ENCODE results near the gene MLF1.

The MLF1 gene

GRCh38 chr3:158640646-158641045, 69.7 kb downstream of the MLF1 start:
- H3K9me3 Mint-ChIP-seq = peaks cover 0 to 2% of the 10 kb centered on the region in 2 donors
- H3K4me1 Mint-ChIP-seq = peaks cover 0 to 6% of the 10 kb centered on the region in 2 donors
- no peak overlapping the region for H3K4me3 Mint-ChIP-seq
- H3K27me3 Mint-ChIP-seq = no peaks in the 10 kb centered on the region
- H3K27ac Mint-ChIP-seq = no peak overlapping the region
- DNase-seq (no peak), ATAC-seq (replicated peaks) (no peak)
- peaks cover 0 to 2% of the 10 kb centered on the region in 2 donors for H3K36me3 Mint-ChIP-seq

GRCh38 chr3:158642005-158642404, 71.0 kb downstream of the MLF1 start:
- Mint-ChIP-seq H3K36me3 (peaks cover 2% of the 10 kb centered on the region in 2 donors), H3K27ac (no peak overlapping the region), H3K4me1 (peaks cover 0 to 11% of the 10 kb centered on the region in 2 donors), H3K27me3 (no peaks in the 10 kb centered on the region), H3K4me3 (no peak overlapping the region), H3K9me3 (no peaks in the 10 kb centered on the region)
- DNase-seq (no peak), ATAC-seq (replicated peaks) (no peak)

GRCh38 chr3:158642474-158643210, 71.6 kb downstream of the MLF1 start:
- ATAC-seq (replicated peaks) = no peak
- no peaks in the 10 kb centered on the region for H3K27me3 Mint-ChIP-seq
- H3K9me3 Mint-ChIP-seq = no peaks in the 10 kb centered on the region
- no peak overlapping the region for H3K4me3 Mint-ChIP-seq
- no peak for DNase-seq
- peaks cover 2 to 3% of the 10 kb centered on the region in 2 donors for H3K36me3 Mint-ChIP-seq
- no peak overlapping the region for H3K27ac Mint-ChIP-seq
- peaks cover 0 to 11% of the 10 kb centered on the region in 2 donors for H3K4me1 Mint-ChIP-seq

GRCh38 chr3:158644345-158644908, 73.4 kb downstream of the MLF1 start, which contains the start of gene GFM1:
Gene GFM1, plus strand, starts transcription at chr3:158644527. Its CDS starts 108 bp downstream, at chr3:158644635.
- Mint-ChIP-seq H3K27me3 (no peaks in the 10 kb centered on the region), H3K4me3 (peak within 1 kb of the TSS; percentile 95 to 99), H3K36me3 (peaks cover 11 to 16% of the 10 kb centered on the region in 2 donors), H3K9me3 (no peaks in the 10 kb centered on the region), H3K4me1 (peaks cover 0 to 13% of the 10 kb centered on the region in 2 donors), H3K27ac (peak within 1 kb of the TSS; percentile 97)
- DNase-seq (peak; percentile 89), ATAC-seq (replicated peaks) (peak; percentile 96 to 99)

- DNase-seq = no peak
- H3K9me3 Mint-ChIP-seq = no peaks in the 10 kb centered on the region
- H3K27ac Mint-ChIP-seq = no peak overlapping the region
- peaks cover 0 to 11% of the 10 kb centered on the region in 2 donors for H3K4me1 Mint-ChIP-seq
- H3K36me3 Mint-ChIP-seq = peaks cover 21 to 33% of the 10 kb centered on the region in 2 donors
- no peaks in the 10 kb centered on the region for H3K27me3 Mint-ChIP-seq
- ATAC-seq (replicated peaks) = no peak
- no peak overlapping the region for H3K4me3 Mint-ChIP-seq
Measured at GRCh38 chr3:158649791-158650190, 78.8 kb downstream of the MLF1 start.

GRCh38 chr3:158651192-158651591, 80.2 kb downstream of the MLF1 start:
- ATAC-seq (replicated peaks) (no peak), DNase-seq (no peak)
- Mint-ChIP-seq H3K27me3 (no peaks in the 10 kb centered on the region), H3K9me3 (no peaks in the 10 kb centered on the region), H3K36me3 (peaks cover 26 to 37% of the 10 kb centered on the region in 2 donors), H3K27ac (no peak overlapping the region), H3K4me1 (peaks cover 0 to 5% of the 10 kb centered on the region in 2 donors), H3K4me3 (no peak overlapping the region)

- DNase-seq (no peak), ATAC-seq (replicated peaks) (no peak)
- no peak overlapping the region for H3K4me3 Mint-ChIP-seq
- H3K9me3 Mint-ChIP-seq = no peaks in the 10 kb centered on the region
- no peaks in the 10 kb centered on the region for H3K27me3 Mint-ChIP-seq
- no peak overlapping the region for H3K27ac Mint-ChIP-seq
- H3K36me3 Mint-ChIP-seq = peaks cover 28 to 44% of the 10 kb centered on the region in 2 donors
- peaks cover 0 to 2% of the 10 kb centered on the region in 2 donors for H3K4me1 Mint-ChIP-seq
Measured at GRCh38 chr3:158652463-158652862, 81.5 kb downstream of the MLF1 start.
